Measurements from ENCODE around the gene LHFPL3.

The LHFPL3 gene

GRCh38 chr7:104480529-104480928 lies 152.1 kb downstream of the LHFPL3 start:
- Histone ChIP-seq H3K4me3 (ENCODE audit: insufficient read depth in 1 of 2, low read depth in 1 of 2, low read length in 2 of 2) (no peak overlapping the region), H3K4me1 (ENCODE audit: control insufficient read depth, insufficient read depth, low read depth, low read length) (no peaks in the 10 kb centered on the region), H2BK12ac (ENCODE audit: low read length in 2 of 2) (no peak overlapping the region), H3K79me1 (replicated peaks; ENCODE audit: low read length, poor library complexity, severe bottlenecking) (no peaks in the 10 kb centered on the region), H2AK5ac (ENCODE audit: low read length, severe bottlenecking) (no peak overlapping the region), H2BK5ac (ENCODE audit: low read depth, low read length, poor library complexity, severe bottlenecking) (no peak overlapping the region), H2AFZ (ENCODE audit: low read depth, low read length) (no peak overlapping the region), H4K8ac (ENCODE audit: low read length) (no peak overlapping the region), H3K36me3 (ENCODE audit: control insufficient read depth in 1 of 2, insufficient read depth in 2 of 2, low read depth in 1 of 2, low read length in 2 of 2) (no peaks in the 10 kb centered on the region), H3K14ac (ENCODE audit: low read length in 2 of 2) (no peak overlapping the region), H3K18ac (ENCODE audit: low read depth in 1 of 2, low read length in 2 of 2) (no peak overlapping the region), H3K4me2 (ENCODE audit: low read length, poor library complexity, severe bottlenecking) (no peak overlapping the region), H3K27me3 (ENCODE audit: control insufficient read depth in 1 of 2, insufficient read depth in 1 of 2, low read length in 2 of 2) (no peaks in the 10 kb centered on the region), H3K4ac (ENCODE audit: low read depth in 1 of 2, low read length in 2 of 2) (no peak overlapping the region), H3K27ac (ENCODE audit: low read length, poor library complexity, severe bottlenecking) (no peak overlapping the region), H4K91ac (ENCODE audit: low read length) (no peak overlapping the region), H3K9ac (ENCODE audit: low read length) (no peak overlapping the region), H2BK15ac (ENCODE audit: low read depth, poor library complexity, severe bottlenecking) (no peak overlapping the region), H3K23ac (ENCODE audit: low read length in 2 of 2) (no peak overlapping the region), H2BK120ac (ENCODE audit: low read depth, low read length) (no peak overlapping the region), H3K9me3 (ENCODE audit: control insufficient read depth, low read length) (no peaks in the 10 kb centered on the region)
- WGBS: 25% methylated on average over 3 of the region's 3 CpGs
- DNase-seq: no peak

GRCh38 chr7:104482362-104483037 lies 154.1 kb downstream of the LHFPL3 start:
- H3K36me3 ChIP-seq (ENCODE audit: control insufficient read depth in 1 of 2, insufficient read depth in 2 of 2, low read depth in 1 of 2, low read length in 2 of 2): no peaks in the 10 kb centered on the region
- no peak overlapping the region for H4K91ac ChIP-seq (ENCODE audit: low read length)
- no peak overlapping the region for H3K4ac ChIP-seq (ENCODE audit: low read depth in 1 of 2, low read length in 2 of 2)
- H2AFZ ChIP-seq (ENCODE audit: low read depth, low read length): no peak overlapping the region
- H3K14ac ChIP-seq (ENCODE audit: low read length in 2 of 2): no peak overlapping the region
- no peak overlapping the region for H4K8ac ChIP-seq (ENCODE audit: low read length)
- H3K79me1 ChIP-seq (replicated peaks; ENCODE audit: low read length, poor library complexity, severe bottlenecking): no peaks in the 10 kb centered on the region
- WGBS: 78% methylated on average over 6 of the region's 6 CpGs
- no peak overlapping the region for H2BK120ac ChIP-seq (ENCODE audit: low read depth, low read length)
- no peak overlapping the region for H3K27ac ChIP-seq (ENCODE audit: low read length, poor library complexity, severe bottlenecking)
- no peak overlapping the region for H2AK5ac ChIP-seq (ENCODE audit: low read length, severe bottlenecking)
- no peak overlapping the region for H3K4me3 ChIP-seq (ENCODE audit: insufficient read depth in 1 of 2, low read depth in 1 of 2, low read length in 2 of 2)
- H3K4me2 ChIP-seq (ENCODE audit: low read length, poor library complexity, severe bottlenecking): no peak overlapping the region
- no peak overlapping the region for H3K18ac ChIP-seq (ENCODE audit: low read depth in 1 of 2, low read length in 2 of 2)
- H3K4me1 ChIP-seq (ENCODE audit: control insufficient read depth, insufficient read depth, low read depth, low read length): no peaks in the 10 kb centered on the region
- no peak overlapping the region for H3K23ac ChIP-seq (ENCODE audit: low read length in 2 of 2)
- H3K27me3 ChIP-seq (ENCODE audit: control insufficient read depth in 1 of 2, insufficient read depth in 1 of 2, low read length in 2 of 2): no peaks in the 10 kb centered on the region
- no peak overlapping the region for H2BK5ac ChIP-seq (ENCODE audit: low read depth, low read length, poor library complexity, severe bottlenecking)
- DNase-seq: no peak
- H2BK12ac ChIP-seq (ENCODE audit: low read length in 2 of 2): no peak overlapping the region
- H2BK15ac ChIP-seq (ENCODE audit: low read depth, poor library complexity, severe bottlenecking): no peak overlapping the region
- no peak overlapping the region for H3K9ac ChIP-seq (ENCODE audit: low read length)
- no peaks in the 10 kb centered on the region for H3K9me3 ChIP-seq (ENCODE audit: control insufficient read depth, low read length)

- no peaks in the 10 kb centered on the region for H3K79me1 ChIP-seq (replicated peaks; ENCODE audit: low read length, poor library complexity, severe bottlenecking)
- no peak overlapping the region for H2AK5ac ChIP-seq (ENCODE audit: low read length, severe bottlenecking)
- H3K18ac ChIP-seq (ENCODE audit: low read depth in 1 of 2, low read length in 2 of 2): no peak overlapping the region
- no peak overlapping the region for H4K8ac ChIP-seq (ENCODE audit: low read length)
- H3K4me2 ChIP-seq (ENCODE audit: low read length, poor library complexity, severe bottlenecking): no peak overlapping the region
- no peaks in the 10 kb centered on the region for H3K9me3 ChIP-seq (ENCODE audit: control insufficient read depth, low read length)
- no peaks in the 10 kb centered on the region for H3K36me3 ChIP-seq (ENCODE audit: control insufficient read depth in 1 of 2, insufficient read depth in 2 of 2, low read depth in 1 of 2, low read length in 2 of 2)
- no peaks in the 10 kb centered on the region for H3K4me1 ChIP-seq (ENCODE audit: control insufficient read depth, insufficient read depth, low read depth, low read length)
- H3K9ac ChIP-seq (ENCODE audit: low read length): no peak overlapping the region
- no peak overlapping the region for H3K14ac ChIP-seq (ENCODE audit: low read length in 2 of 2)
- no peak overlapping the region for H3K27ac ChIP-seq (ENCODE audit: low read length, poor library complexity, severe bottlenecking)
- H3K23ac ChIP-seq (ENCODE audit: low read length in 2 of 2): no peak overlapping the region
- H3K4ac ChIP-seq (ENCODE audit: low read depth in 1 of 2, low read length in 2 of 2): no peak overlapping the region
- no peak overlapping the region for H2BK12ac ChIP-seq (ENCODE audit: low read length in 2 of 2)
- no peak overlapping the region for H3K4me3 ChIP-seq (ENCODE audit: insufficient read depth in 1 of 2, low read depth in 1 of 2, low read length in 2 of 2)
- no peak overlapping the region for H4K91ac ChIP-seq (ENCODE audit: low read length)
- no peak overlapping the region for H2AFZ ChIP-seq (ENCODE audit: low read depth, low read length)
- no peak overlapping the region for H2BK120ac ChIP-seq (ENCODE audit: low read depth, low read length)
- no CpG with 5 or more reads among the region's 1 CpG for WGBS
- no peak overlapping the region for H2BK5ac ChIP-seq (ENCODE audit: low read depth, low read length, poor library complexity, severe bottlenecking)
- no peak for DNase-seq
- H3K27me3 ChIP-seq (ENCODE audit: control insufficient read depth in 1 of 2, insufficient read depth in 1 of 2, low read length in 2 of 2): no peaks in the 10 kb centered on the region
- no peak overlapping the region for H2BK15ac ChIP-seq (ENCODE audit: low read depth, poor library complexity, severe bottlenecking)
Measured at GRCh38 chr7:104486931-104487330, 158.5 kb downstream of the LHFPL3 start.

- no peak overlapping the region for H2AK5ac ChIP-seq (ENCODE audit: low read length, severe bottlenecking)
- no peaks in the 10 kb centered on the region for H3K9me3 ChIP-seq (ENCODE audit: control insufficient read depth, low read length)
- no peak overlapping the region for H3K4me2 ChIP-seq (ENCODE audit: low read length, poor library complexity, severe bottlenecking)
- H2BK15ac ChIP-seq (ENCODE audit: low read depth, poor library complexity, severe bottlenecking): no peak overlapping the region
- WGBS: 17% methylated on average over 1 of the region's 1 CpG
- no peak overlapping the region for H3K27ac ChIP-seq (ENCODE audit: low read length, poor library complexity, severe bottlenecking)
- H2BK120ac ChIP-seq (ENCODE audit: low read depth, low read length): no peak overlapping the region
- no peak overlapping the region for H3K9ac ChIP-seq (ENCODE audit: low read length)
- H3K27me3 ChIP-seq (ENCODE audit: control insufficient read depth in 1 of 2, insufficient read depth in 1 of 2, low read length in 2 of 2): no peaks in the 10 kb centered on the region
- H2AFZ ChIP-seq (ENCODE audit: low read depth, low read length): no peak overlapping the region
- no peak overlapping the region for H3K18ac ChIP-seq (ENCODE audit: low read depth in 1 of 2, low read length in 2 of 2)
- H2BK5ac ChIP-seq (ENCODE audit: low read depth, low read length, poor library complexity, severe bottlenecking): no peak overlapping the region
- H3K4me1 ChIP-seq (ENCODE audit: control insufficient read depth, insufficient read depth, low read depth, low read length): no peaks in the 10 kb centered on the region
- no peaks in the 10 kb centered on the region for H3K79me1 ChIP-seq (replicated peaks; ENCODE audit: low read length, poor library complexity, severe bottlenecking)
- no peak overlapping the region for H3K4me3 ChIP-seq (ENCODE audit: insufficient read depth in 1 of 2, low read depth in 1 of 2, low read length in 2 of 2)
- no peak overlapping the region for H4K91ac ChIP-seq (ENCODE audit: low read length)
- no peaks in the 10 kb centered on the region for H3K36me3 ChIP-seq (ENCODE audit: control insufficient read depth in 1 of 2, insufficient read depth in 2 of 2, low read depth in 1 of 2, low read length in 2 of 2)
- DNase-seq: no peak
- H3K23ac ChIP-seq (ENCODE audit: low read length in 2 of 2): no peak overlapping the region
- no peak overlapping the region for H4K8ac ChIP-seq (ENCODE audit: low read length)
- no peak overlapping the region for H3K4ac ChIP-seq (ENCODE audit: low read depth in 1 of 2, low read length in 2 of 2)
- no peak overlapping the region for H2BK12ac ChIP-seq (ENCODE audit: low read length in 2 of 2)
- H3K14ac ChIP-seq (ENCODE audit: low read length in 2 of 2): no peak overlapping the region
Measured at GRCh38 chr7:104487642-104488041, 159.2 kb downstream of the LHFPL3 start.
